ENCODE data around the gene NEK6.

GRCh38 chr9:124281931-124282371 is 24.2 kb downstream of the NEK6 start:
- TF ChIP-seq, protein P1, sequence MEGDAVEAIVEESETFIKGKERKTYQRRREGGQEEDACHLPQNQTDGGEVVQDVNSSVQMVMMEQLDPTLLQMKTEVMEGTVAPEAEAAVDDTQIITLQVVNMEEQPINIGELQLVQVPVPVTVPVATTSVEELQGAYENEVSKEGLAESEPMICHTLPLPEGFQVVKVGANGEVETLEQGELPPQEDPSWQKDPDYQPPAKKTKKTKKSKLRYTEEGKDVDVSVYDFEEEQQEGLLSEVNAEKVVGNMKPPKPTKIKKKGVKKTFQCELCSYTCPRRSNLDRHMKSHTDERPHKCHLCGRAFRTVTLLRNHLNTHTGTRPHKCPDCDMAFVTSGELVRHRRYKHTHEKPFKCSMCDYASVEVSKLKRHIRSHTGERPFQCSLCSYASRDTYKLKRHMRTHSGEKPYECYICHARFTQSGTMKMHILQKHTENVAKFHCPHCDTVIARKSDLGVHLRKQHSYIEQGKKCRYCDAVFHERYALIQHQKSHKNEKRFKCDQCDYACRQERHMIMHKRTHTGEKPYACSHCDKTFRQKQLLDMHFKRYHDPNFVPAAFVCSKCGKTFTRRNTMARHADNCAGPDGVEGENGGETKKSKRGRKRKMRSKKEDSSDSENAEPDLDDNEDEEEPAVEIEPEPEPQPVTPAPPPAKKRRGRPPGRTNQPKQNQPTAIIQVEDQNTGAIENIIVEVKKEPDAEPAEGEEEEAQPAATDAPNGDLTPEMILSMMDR (IDR thresholded peaks at IDR 0.05) = no peak
- no peak for TF ChIP-seq POLR2A (IDR thresholded peaks at IDR 0.05)

All from lower leg skin (tissue), 3 donors.